ENCODE data around the gene CREB3L1.
"Not testable (repeated sequence)": the region's sequence is repeated elsewhere in the genome, so short reads cannot be mapped to it uniquely, and the experiment has no call there.

CREB3L1 gene

GRCh38 chr11:46249103-46249937 is 28.1 kb upstream of the CREB3L1 start:
- peak; percentile 57 for DNase-seq

GRCh38 chr11:46249938-46250744 is 27.3 kb upstream of the CREB3L1 start:
- peak; percentile 34 for DNase-seq

- no peak for DNase-seq
Observed at GRCh38 chr11:46250745-46251052, 26.8 kb upstream of the CREB3L1 start.

- DNase-seq, result no peak
Observed at GRCh38 chr11:46251954-46252353, 25.5 kb upstream of the CREB3L1 start.

GRCh38 chr11:46252373-46252914 is 25.0 kb upstream of the CREB3L1 start:
- no peak for DNase-seq

GRCh38 chr11:46253258-46254132 is 24.0 kb upstream of the CREB3L1 start:
- DNase-seq, result no peak

- no peak for DNase-seq
Observed at GRCh38 chr11:46254133-46254491, 23.4 kb upstream of the CREB3L1 start.

- no peak for DNase-seq
Observed at GRCh38 chr11:46256540-46257001, 20.9 kb upstream of the CREB3L1 start.

GRCh38 chr11:46259347-46259746 is 18.1 kb upstream of the CREB3L1 start:
- DNase-seq, result not testable (repeated sequence)

GRCh38 chr11:46259971-46260560 is 17.4 kb upstream of the CREB3L1 start:
- no peak for DNase-seq

GRCh38 chr11:46263120-46263519 is 14.3 kb upstream of the CREB3L1 start:
- DNase-seq, result no peak

GRCh38 chr11:46264030-46264429 is 13.4 kb upstream of the CREB3L1 start:
- DNase-seq, result no peak

GRCh38 chr11:46264976-46265375 is 12.5 kb upstream of the CREB3L1 start:
- no peak for DNase-seq

- no peak for DNase-seq
Observed at GRCh38 chr11:46265764-46266163, 11.7 kb upstream of the CREB3L1 start.

GRCh38 chr11:46267930-46268329 is 9.5 kb upstream of the CREB3L1 start:
- DNase-seq, result no peak

- no peak for DNase-seq
Observed at GRCh38 chr11:46270684-46271083, 6.8 kb upstream of the CREB3L1 start.

- DNase-seq, result no peak
Observed at GRCh38 chr11:46271407-46271806, 6.1 kb upstream of the CREB3L1 start.

GRCh38 chr11:46271875-46272815 is 5.3 kb upstream of the CREB3L1 start:
- no peak for DNase-seq

GRCh38 chr11:46272816-46273427 is 4.5 kb upstream of the CREB3L1 start:
- DNase-seq, result peak; percentile 81

- peak; percentile 50 for DNase-seq
Observed at GRCh38 chr11:46273511-46274205, 3.8 kb upstream of the CREB3L1 start.
